Measurements from ENCODE around the gene LEFTY1.
"Not testable (repeated sequence)": the region's sequence is repeated elsewhere in the genome, so short reads cannot be mapped to it uniquely, and the experiment has no call there.

LEFTY1 gene

GRCh38 chr1:225888898-225889601, at the start of gene LEFTY1:
Gene LEFTY1 (minus strand): TSS chr1:225889146. CDS start chr1:225889066, 80 bp downstream.
- DNase-seq = no peak

GRCh38 chr1:225937048-225937968, 48.4 kb upstream of the LEFTY1 start:
- no peak for DNase-seq

- no peak for DNase-seq
Observed at GRCh38 chr1:225936523-225936922, 47.6 kb upstream of the LEFTY1 start.

GRCh38 chr1:225936086-225936485, 47.1 kb upstream of the LEFTY1 start:
- DNase-seq = not testable (repeated sequence)

- no peak for DNase-seq
Observed at GRCh38 chr1:225934711-225935110, 45.8 kb upstream of the LEFTY1 start.

GRCh38 chr1:225933072-225933471, 44.1 kb upstream of the LEFTY1 start:
- no peak for DNase-seq

- no peak for DNase-seq
Observed at GRCh38 chr1:225931270-225932136, 42.6 kb upstream of the LEFTY1 start.

- DNase-seq = no peak
Observed at GRCh38 chr1:225930566-225930965, 41.6 kb upstream of the LEFTY1 start.

GRCh38 chr1:225929462-225929861, 40.5 kb upstream of the LEFTY1 start:
- not testable (repeated sequence) for DNase-seq

- no peak for DNase-seq
Observed at GRCh38 chr1:225928186-225929175, 39.5 kb upstream of the LEFTY1 start.

GRCh38 chr1:225926551-225927113, 37.7 kb upstream of the LEFTY1 start:
- DNase-seq = no peak

- DNase-seq = peak; percentile 96
Observed at GRCh38 chr1:225923692-225924555, 35.0 kb upstream of the LEFTY1 start, which contains the start of gene PYCR2. Gene PYCR2 (minus strand): TSS chr1:225924250. CDS start chr1:225924110, 140 bp downstream.

- DNase-seq = no peak
Observed at GRCh38 chr1:225923381-225923691, 34.4 kb upstream of the LEFTY1 start.

GRCh38 chr1:225921734-225922709, 33.1 kb upstream of the LEFTY1 start:
- DNase-seq = peak; percentile 94

GRCh38 chr1:225919906-225920305, 31.0 kb upstream of the LEFTY1 start:
- peak; percentile 73 for DNase-seq

- no peak for DNase-seq
Observed at GRCh38 chr1:225918280-225918679, 29.3 kb upstream of the LEFTY1 start.

- DNase-seq = no peak
Observed at GRCh38 chr1:225917536-225917935, 28.6 kb upstream of the LEFTY1 start.

GRCh38 chr1:225917101-225917500, 28.2 kb upstream of the LEFTY1 start:
- no peak for DNase-seq

- DNase-seq = peak; percentile 52
Observed at GRCh38 chr1:225915538-225915991, 26.6 kb upstream of the LEFTY1 start.

All from NCI-H345 (cell line).